Neural cell (in vitro differentiated cells): ENCODE measurements around the gene CHCHD1.
A peak's percentile ranks its signal among the peaks of the same experiment; 100 is the strongest.

ENCODE experiments used
- CTCF ChIP-seq: fragments of 450-650 bp; IDR thresholded peaks from 2 replicates; pipeline ENCODE4 v1.5.1; 2014; ENCODE audit warnings: antibody characterized with exemption, mild to moderate bottlenecking, moderate library complexity; ENCODE audit not compliant: poor library complexity, severe bottlenecking
- POLR2AphosphoS5 ChIP-seq: IDR thresholded peaks from 2 replicates; pipeline ENCODE4 v1.6.1; 2012
- TAF1 ChIP-seq: IDR thresholded peaks from 2 replicates; pipeline ENCODE4 v1.6.1; 2012; ENCODE audit warnings: low read depth

- TF ChIP-seq CTCF (peak; percentile 35), TAF1 (peak; percentile 70), POLR2AphosphoS5 (peak; percentile 98)
Observed at GRCh38 chr10:73781879-73782748, at the start of gene CHCHD1.
